8988T (cell line): ENCODE measurements around the gene SMAD3.
"Not testable (repeated sequence)": the region's sequence is repeated elsewhere in the genome, so short reads cannot be mapped to it uniquely, and the experiment has no call there.

Source experiments
- DNase-seq: peaks from one replicate; pipeline ENCODE4 v3.0.0; 2011

Gene SMAD3

GRCh38 chr15:67065531-67066005 is at the start of gene SMAD3:
Gene SMAD3, plus strand, starts transcription at chr15:67065602. Its CDS starts 553 bp downstream, at chr15:67066155.
- DNase-seq: peak; percentile 74

- DNase-seq: no peak
These were observed 48.1 kb upstream of the SMAD3 start for GRCh38 chr15:67017311-67017710.

DNA sequence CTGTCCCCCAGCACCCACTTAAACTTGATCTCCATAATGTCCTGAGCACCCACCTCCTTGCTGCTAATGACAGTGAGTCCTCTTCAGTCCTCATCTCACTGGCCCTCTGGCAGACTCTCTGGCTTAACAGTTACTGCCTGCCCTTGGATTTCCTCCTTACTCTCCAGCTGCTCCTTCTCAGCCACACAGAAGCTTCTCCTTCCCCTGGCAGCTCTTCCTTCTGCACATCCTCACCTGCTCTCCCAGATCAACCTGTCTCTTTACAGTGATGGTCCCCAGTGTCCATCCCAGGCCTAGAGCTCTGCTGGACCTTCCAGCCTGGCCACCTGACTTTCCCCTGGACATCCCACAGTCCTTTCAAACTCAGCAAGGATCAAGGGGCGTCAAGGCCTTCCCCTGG is 47.4 kb upstream of the SMAD3 start:
- no peak for DNase-seq

- no peak for DNase-seq
These were observed 47.0 kb upstream of the SMAD3 start for GRCh38 chr15:67018441-67018840.

GRCh38 chr15:67019069-67019468 is 46.3 kb upstream of the SMAD3 start:
- no peak for DNase-seq

DNA sequence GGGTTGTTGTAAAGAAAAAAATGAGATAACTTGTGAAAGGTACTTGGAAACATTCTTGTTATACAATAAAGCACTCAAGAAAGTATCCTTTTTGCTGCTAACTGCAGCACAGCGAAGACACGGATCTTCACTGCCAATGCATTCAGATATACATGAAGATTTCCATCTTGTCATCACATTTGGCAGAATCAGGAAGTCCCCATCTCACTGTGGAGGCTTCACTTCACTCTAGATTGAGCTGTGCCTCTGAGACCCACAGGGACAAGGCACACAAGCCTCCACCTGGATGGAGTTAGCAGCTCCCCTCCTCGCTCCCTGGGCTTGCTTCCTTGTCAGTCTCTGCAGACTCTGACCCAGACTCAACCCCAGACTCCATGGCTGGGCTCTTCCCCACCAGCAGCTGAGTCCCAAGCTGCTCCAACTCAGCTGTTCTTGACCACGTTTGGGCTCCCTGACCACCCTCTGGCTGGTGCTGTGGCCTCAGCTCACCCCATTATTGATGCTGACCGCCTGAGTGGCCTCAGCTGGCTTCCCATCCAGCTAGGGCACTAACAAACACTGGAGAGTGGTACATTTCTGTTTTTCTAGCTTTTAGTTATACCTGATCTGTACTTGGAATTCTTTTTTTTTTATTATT is 45.4 kb upstream of the SMAD3 start:
- DNase-seq: no peak

DNA sequence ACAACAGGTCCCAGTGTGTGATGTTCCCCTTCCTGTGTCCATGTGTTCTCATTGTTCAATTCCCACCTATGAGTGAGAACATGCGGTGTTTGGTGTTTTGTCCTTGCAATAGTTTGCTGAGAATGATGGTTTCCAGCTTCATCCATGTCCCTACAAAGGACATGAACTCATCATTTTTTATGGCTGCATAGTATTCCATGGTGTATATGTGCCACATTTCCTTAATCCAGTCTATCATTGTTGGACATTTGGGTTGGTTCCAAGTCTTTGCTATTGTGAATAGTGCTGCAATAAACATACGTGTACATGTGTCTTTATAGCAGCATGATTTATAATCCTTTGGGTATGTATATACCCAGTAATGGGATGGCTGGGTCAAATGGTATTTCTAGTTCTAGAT is 44.7 kb upstream of the SMAD3 start:
- not testable (repeated sequence) for DNase-seq

GRCh38 chr15:67021455-67021854 is 43.9 kb upstream of the SMAD3 start:
- no peak for DNase-seq

- DNase-seq: no peak
These were observed 42.8 kb upstream of the SMAD3 start for GRCh38 chr15:67022587-67023105.

GRCh38 chr15:67023517-67024313 is 41.7 kb upstream of the SMAD3 start:
- no peak for DNase-seq

GRCh38 chr15:67024314-67024997 is 40.9 kb upstream of the SMAD3 start:
- no peak for DNase-seq

GRCh38 chr15:67024998-67025368 is 40.4 kb upstream of the SMAD3 start:
- no peak for DNase-seq

GRCh38 chr15:67025719-67026609 is 39.4 kb upstream of the SMAD3 start:
- DNase-seq: no peak

DNA sequence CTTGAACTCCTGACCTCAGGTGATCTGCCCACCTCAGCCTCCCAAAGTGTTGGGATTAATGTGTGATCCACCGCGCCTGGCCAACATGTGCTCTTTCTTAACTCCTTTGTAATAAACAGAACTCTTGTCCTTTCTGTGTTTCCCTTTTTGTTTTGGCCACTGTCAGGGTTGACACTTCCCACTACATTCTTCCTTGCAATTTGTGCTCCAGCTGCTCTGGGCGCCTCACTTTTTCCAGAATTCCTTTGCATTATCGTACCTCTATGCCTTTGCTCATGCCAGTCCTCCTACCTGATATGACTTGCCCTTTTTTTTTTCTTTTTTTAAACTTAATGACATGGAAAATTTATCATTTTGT is 38.8 kb upstream of the SMAD3 start:
- DNase-seq: no peak

GRCh38 chr15:67028440-67028839 is 37.0 kb upstream of the SMAD3 start:
- DNase-seq: not testable (repeated sequence)

GRCh38 chr15:67030036-67030762 is 35.2 kb upstream of the SMAD3 start:
- no peak for DNase-seq

GRCh38 chr15:67031331-67031730 is 34.1 kb upstream of the SMAD3 start:
- no peak for DNase-seq

GRCh38 chr15:67032608-67033007 is 32.8 kb upstream of the SMAD3 start:
- no peak for DNase-seq

- DNase-seq: no peak
These were observed 32.4 kb upstream of the SMAD3 start for GRCh38 chr15:67033012-67033411.

GRCh38 chr15:67033571-67034044 is 31.8 kb upstream of the SMAD3 start:
- no peak for DNase-seq

DNA sequence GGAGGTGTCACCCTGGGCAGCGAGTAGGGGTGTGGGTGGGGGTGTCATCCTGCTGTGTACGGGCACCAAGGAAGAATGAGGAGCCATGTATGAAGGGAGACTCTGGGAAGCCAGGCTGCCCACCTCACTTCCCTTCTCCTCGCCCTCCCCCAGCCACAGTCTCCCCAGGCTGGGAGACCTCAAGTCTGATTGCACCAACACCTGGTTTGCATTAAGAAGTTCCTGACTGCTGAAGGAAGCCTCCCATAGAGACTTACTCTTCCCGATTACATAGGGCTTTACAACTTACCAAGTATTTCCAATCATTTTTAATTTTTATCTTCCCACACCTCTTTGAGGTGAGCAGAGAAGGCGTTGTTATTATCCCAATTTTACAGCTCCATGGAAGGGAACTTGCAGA is 29.5 kb upstream of the SMAD3 start:
- no peak for DNase-seq
